Upper lobe of left lung (tissue), 4 donors: Measurements from ENCODE around the gene ANKRD1.

Experiments used
- CTCF ChIP-seq, 6 experiments: fragments of 450-650 bp in 4 of 6; fragments of 200-600 bp in 2 of 6; sonication (generic) in 2 of 6; IDR thresholded peaks; one replicate each; pipeline ENCODE4 v1.5.1; 2016 to 2019; ENCODE audit warnings: antibody characterized with exemption in 6 of 6
- POLR2A ChIP-seq, 4 donors: fragments of 450-650 bp; IDR thresholded peaks; one replicate each; pipeline ENCODE4 v1.5.1; 2016 to 2017; ENCODE audit warnings: antibody characterized with exemption in 4 of 4, mild to moderate bottlenecking in 2 of 4
- POLR2AphosphoS5 ChIP-seq, 2 donors: sonication (generic); formaldehyde crosslinking; IDR thresholded peaks; one replicate each; pipeline ENCODE4 v1.5.1; 2017; ENCODE audit warnings: antibody characterized with exemption in 2 of 2

GRCh38 chr10:90887555-90887954, 33.3 kb downstream of the ANKRD1 start:
- TF ChIP-seq CTCF (IDR thresholded peaks at IDR 0.05) (no peak), POLR2A (IDR thresholded peaks at IDR 0.05) (no peak), POLR2AphosphoS5 (IDR thresholded peaks at IDR 0.05) (no peak)
